B cell (primary cell): ENCODE measurements around the gene MAG.

ENCODE experiments used
- EZH2 ChIP-seq: IDR thresholded peaks from 2 replicates; pipeline ENCODE4 v1.6.1; 2012; ENCODE audit warnings: borderline replicate concordance, low read depth, mild to moderate bottlenecking, moderate library complexity, low read length; ENCODE audit not compliant: insufficient read depth, poor library complexity, severe bottlenecking
- TF ChIP-seq, protein P1 (sequence below): fragments of 200-600 bp; IDR thresholded peaks from one replicate; pipeline ENCODE4 v1.8.0; 2022; ENCODE audit warnings: antibody characterized with exemption, mild to moderate bottlenecking

DNA sequence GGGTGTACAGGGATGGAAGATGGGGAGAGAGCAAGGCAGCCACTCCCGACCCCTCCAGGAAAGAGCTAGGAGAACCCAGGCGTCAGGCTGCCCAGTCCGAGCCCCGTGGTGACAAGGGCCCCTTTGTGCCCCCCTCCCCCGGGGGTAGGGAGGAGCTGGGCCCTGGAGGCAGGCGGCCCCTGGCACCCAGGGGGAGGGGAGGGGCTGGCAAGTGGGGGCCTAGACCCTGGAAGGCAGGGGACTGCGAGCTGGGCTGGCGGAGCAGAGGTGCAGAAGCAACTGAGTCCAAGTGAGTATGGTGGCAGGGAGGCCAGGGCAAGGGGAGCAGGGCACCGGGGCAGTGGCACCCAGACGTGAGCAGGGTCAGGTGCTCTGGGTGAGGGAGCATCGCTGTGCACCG, at the start of gene MAG:
- TF ChIP-seq, protein P1, sequence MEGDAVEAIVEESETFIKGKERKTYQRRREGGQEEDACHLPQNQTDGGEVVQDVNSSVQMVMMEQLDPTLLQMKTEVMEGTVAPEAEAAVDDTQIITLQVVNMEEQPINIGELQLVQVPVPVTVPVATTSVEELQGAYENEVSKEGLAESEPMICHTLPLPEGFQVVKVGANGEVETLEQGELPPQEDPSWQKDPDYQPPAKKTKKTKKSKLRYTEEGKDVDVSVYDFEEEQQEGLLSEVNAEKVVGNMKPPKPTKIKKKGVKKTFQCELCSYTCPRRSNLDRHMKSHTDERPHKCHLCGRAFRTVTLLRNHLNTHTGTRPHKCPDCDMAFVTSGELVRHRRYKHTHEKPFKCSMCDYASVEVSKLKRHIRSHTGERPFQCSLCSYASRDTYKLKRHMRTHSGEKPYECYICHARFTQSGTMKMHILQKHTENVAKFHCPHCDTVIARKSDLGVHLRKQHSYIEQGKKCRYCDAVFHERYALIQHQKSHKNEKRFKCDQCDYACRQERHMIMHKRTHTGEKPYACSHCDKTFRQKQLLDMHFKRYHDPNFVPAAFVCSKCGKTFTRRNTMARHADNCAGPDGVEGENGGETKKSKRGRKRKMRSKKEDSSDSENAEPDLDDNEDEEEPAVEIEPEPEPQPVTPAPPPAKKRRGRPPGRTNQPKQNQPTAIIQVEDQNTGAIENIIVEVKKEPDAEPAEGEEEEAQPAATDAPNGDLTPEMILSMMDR: no peak
- no peak for TF ChIP-seq EZH2
